K562 (cell line): ENCODE measurements around the gene CPM. TPM values are rescaled to one million over a fixed set of nuclear protein-coding genes. Genes with fewer than 3 reads are reported as not detected.

Source experiments
- ATAC-seq: fragments of 200-7000 bp; cut with Tn5 transposase; 3 replicates; pipeline ENCODE4 v1.9.1; 2020; ENCODE audit warnings: moderate library complexity
- BruUV-seq: library from RNA; stranded (reverse); fragments of 400-500 nt; replicated peaks from 2 replicates; lab custom pipeline; 2021; lab: Mats Ljungman, UMichigan
- CTCF ChIA-PET: fragments of 300-600 bp; formaldehyde crosslinking; extraction: SDS; loops from one replicate; lab custom pipeline; 2021; ENCODE audit warnings: low intra/inter-chr PET ratio; lab: Yijun Ruan, JAX
- POLR2A ChIA-PET: fragments of 300-600, 350-650 bp; sonication (Branson Sonifier 250); formaldehyde crosslinking; extraction: SDS; loops from one replicate; lab custom pipeline; 2021; ENCODE audit warnings: antibody characterized with exemption, inconsistent platforms; lab: Yijun Ruan, JAX
- DNase-seq, 4 experiments: peaks; one replicate each; pipeline versions ENCODE4 v3.0.0 to v3.0.0-alpha.2; 2011 to 2018; ENCODE audit warnings: low spot score in 3 of 4, mixed read lengths in 3 of 4; ENCODE audit errors: extremely low read depth in 1 of 4
- FAIRE-seq: peaks from 2 replicates; lab custom pipeline; 2011; peaks lifted over from hg19 to GRCh38; lab: Jason Lieb, UNC
- H2AFZ ChIP-seq: 2 replicates; pipeline ENCODE4 v1.6.0; 2011; ENCODE audit warnings: low read depth, low read length, control low read depth, inconsistent platforms
- H3K27ac ChIP-seq: fragments of 200-600 bp; 3 replicates; pipeline ENCODE4 v1.8.0; 2011; ENCODE audit warnings: low read depth, mild to moderate bottlenecking, control low read depth, inconsistent platforms, low read length, moderate library complexity, mixed read lengths; ENCODE audit errors: extremely low read depth
- H3K27me3 ChIP-seq, 2 experiments: fragments of 300-600 bp in 1 of 2; 2 replicates in 1 of 2; 3 replicates in 1 of 2; pipeline versions ENCODE4 v1.6.0 to v1.8.0; 2011; ENCODE audit warnings: inconsistent platforms in 2 of 2, low read length in 2 of 2, mild to moderate bottlenecking in 1 of 2, mixed read lengths in 1 of 2, moderate library complexity in 1 of 2; ENCODE audit not compliant: control insufficient read depth in 2 of 2, insufficient read depth in 2 of 2
- H3K36me3 ChIP-seq: fragments of 300-600 bp; 3 replicates; pipeline ENCODE4 v1.8.0; 2011; ENCODE audit warnings: mild to moderate bottlenecking, low read length, inconsistent platforms; ENCODE audit not compliant: control insufficient read depth, insufficient read depth
- H3K4me1 ChIP-seq, 2 experiments: fragments of 200-600 bp in 1 of 2; replicated peaks in 1 of 2; 2 replicates in 1 of 2; 3 replicates in 1 of 2; pipeline versions ENCODE4 v1.5.1 to v1.8.0; 2011; ENCODE audit warnings: inconsistent platforms in 2 of 2, low read length in 2 of 2, mild to moderate bottlenecking in 1 of 2, mixed read lengths in 1 of 2, moderate library complexity in 1 of 2; ENCODE audit not compliant: control insufficient read depth in 2 of 2, insufficient read depth in 2 of 2
- H3K4me2 ChIP-seq: 2 replicates; pipeline ENCODE4 v1.6.1; 2011; ENCODE audit warnings: low read length, control low read depth, inconsistent platforms, mixed read lengths; ENCODE audit not compliant: insufficient read depth
- H3K4me3 ChIP-seq: fragments of 200-600 bp; sonication (generic), shearing (Covaris generic); 2 replicates; pipeline ENCODE4 v1.5.1; 2016; ENCODE audit warnings: control low read depth, inconsistent platforms
- H3K79me2 ChIP-seq: fragments of 200-600 bp; 3 replicates; pipeline ENCODE4 v1.8.0; 2011; ENCODE audit warnings: low read length, inconsistent platforms; ENCODE audit not compliant: control insufficient read depth, insufficient read depth
- H3K9ac ChIP-seq, 2 experiments: 2 replicates each; pipeline versions ENCODE4 v1.6.0 to v1.6.1; 2011; ENCODE audit warnings: low read depth in 2 of 2, low read length in 2 of 2, control low read depth in 1 of 2, inconsistent platforms in 1 of 2, mild to moderate bottlenecking in 1 of 2, mixed read lengths in 1 of 2; ENCODE audit not compliant: insufficient read depth in 1 of 2
- H3K9me1 ChIP-seq: one replicate; pipeline ENCODE4 v1.6.0; 2011; ENCODE audit warnings: inconsistent platforms, mild to moderate bottlenecking, low read length, moderate library complexity; ENCODE audit not compliant: control insufficient read depth, insufficient read depth
- H3K9me3 ChIP-seq: replicated peaks from 2 replicates; pipeline ENCODE4 v1.5.1; 2011; ENCODE audit warnings: low read depth, low read length, inconsistent platforms; ENCODE audit not compliant: control insufficient read depth, insufficient read depth
- H4K20me1 ChIP-seq: replicated peaks from 2 replicates; pipeline ENCODE4 v1.6.1; 2011; ENCODE audit warnings: low read length, inconsistent platforms, mixed read lengths; ENCODE audit not compliant: control insufficient read depth, insufficient read depth
- CTCFL ChIP-seq: IDR thresholded peaks from 2 replicates; pipeline ENCODE4 v1.6.1; 2011; ENCODE audit warnings: borderline replicate concordance, low read depth, mild to moderate bottlenecking, moderate library complexity, low read length; ENCODE audit not compliant: insufficient read depth, poor library complexity, severe bottlenecking
- GABPB2 ChIP-seq: fragments of 250-450 bp; sonication (Bioruptor Pico); conservative IDR thresholded peaks from 2 replicates; pipeline ENCODE4 v1.5.1; 2021; ENCODE audit warnings: mild to moderate bottlenecking
- HNRNPUL1 ChIP-seq: fragments of 200-400 bp; formaldehyde crosslinking; IDR thresholded peaks from 2 replicates; pipeline ENCODE4 v1.6.1; 2017; ENCODE audit warnings: low read length
- KHSRP ChIP-seq: fragments of 450-650 bp; IDR thresholded peaks from 2 replicates; pipeline ENCODE4 v1.6.1; 2017
- SP1 ChIP-seq: sonication (generic); formaldehyde crosslinking; IDR thresholded peaks from 2 replicates; pipeline ENCODE4 v1.8.1; 2022; ENCODE audit warnings: mild to moderate bottlenecking, missing genetic modification reagents
- SRF ChIP-seq, 2 experiments: fragments of 250-450, 450-650 bp in 1 of 2; sonication (Bioruptor Pico) in 1 of 2; sonication (generic) in 1 of 2; formaldehyde crosslinking; IDR thresholded peaks; 2 replicates each; pipeline versions ENCODE4 v1.5.0 to v1.5.1; 2020 to 2022; ENCODE audit warnings: mild to moderate bottlenecking in 1 of 2, missing genetic modification reagents in 1 of 2
- TAL1 ChIP-seq: fragments of 450-650 bp; IDR thresholded peaks from 2 replicates; pipeline ENCODE4 v1.6.1; 2016; ENCODE audit warnings: mild to moderate bottlenecking
- ZNF232 ChIP-seq: sonication (generic); formaldehyde crosslinking; IDR thresholded peaks from 2 replicates; pipeline ENCODE4 v1.8.0; 2022; ENCODE audit warnings: mild to moderate bottlenecking, missing genetic modification reagents
- ZNF280B ChIP-seq: fragments of 250-450 bp; sonication (Bioruptor Pico); IDR thresholded peaks from 2 replicates; pipeline ENCODE4 v1.5.1; 2021; ENCODE audit warnings: mild to moderate bottlenecking
- ZNF407 ChIP-seq: fragments of 450-650 bp; IDR thresholded peaks from 2 replicates; pipeline ENCODE4 v1.6.1; 2016; ENCODE audit warnings: low read depth
- WGBS: fragments of 100-300 bp; shearing (Covaris generic); methylation state at CpG from one replicate; pipeline ENCODE4 v1.1.6; 2016; ENCODE audit warnings: low coverage, mixed read lengths; ENCODE audit not compliant: insufficient coverage; ENCODE audit errors: missing lambda C conversion rate; 5-methylcytosine and 5-hydroxymethylcytosine counted together
- in situ Hi-C: fragments of 300-500 bp; cut with MboI; formaldehyde crosslinking; loops from 4 replicates; pipeline ENCODE4 v1.15.0; 2018; ENCODE audit warnings: inconsistent platforms, mixed read lengths
- intact Hi-C: fragments of 100-400 bp; cut with micrococcal nuclease; formaldehyde crosslinking; loops from 2 replicates; pipeline ENCODE4 v1.14.2; 2022
- polyA plus RNA-seq, 8 experiments: library from polyadenylated mRNA; depleted of rRNA in 4 of 8; stranded (reverse) in 5 of 8; unstranded in 3 of 8; fragments of >200 nt; fragmentation: Nextera tagmentation in 2 of 8; fragmentation: Illumina TruSeq in 1 of 8; extraction: Ambion mirVana in 2 of 8; extraction: Trizol in 1 of 8; gene quantifications; 2 replicates each; pipeline versions ENCODE4 v1.2.1 to v1.2.3, GENCODE V29; 2011 to 2014; ENCODE audit warnings: inconsistent platforms in 1 of 8, missing spikeins in 1 of 8
- total RNA-seq, 7 experiments: library from RNA; depleted of rRNA in 6 of 7; stranded (reverse); fragments of >200 nt in 6 of 7; fragmentation: Illumina TruSeq in 2 of 7; extraction: Trizol in 2 of 7; gene quantifications; 2 replicates each; pipeline versions ENCODE4 v1.2.1 to v1.2.3, GENCODE V29; 2011 to 2021; ENCODE audit warnings: low replicate concordance in 1 of 7

Gene CPM
- total and polyA plus RNA-seq, 9 of the 15 experiments (the other 6 are each of a cell fraction or from before 2014, with no cell fraction given) = 0.31 TPM; not detected in 8

GRCh38 chr12:68828672-68829068, 104.3 kb downstream of the CPM start:
- Histone ChIP-seq H3K36me3 (peaks cover 92% of the 10 kb centered on the region), H3K9me1 (no peaks in the 10 kb centered on the region), H3K27ac (no peak overlapping the region), H3K27me3 (no peaks in the 10 kb centered on the region), H3K9ac (no peak overlapping the region), H3K4me3 (no peak overlapping the region), H3K9me3 (no peaks in the 10 kb centered on the region), H2AFZ (no peak overlapping the region), H3K4me1 (no peaks in the 10 kb centered on the region), H4K20me1 (no peaks in the 10 kb centered on the region; the same call in 1 of the 2 replicates), H3K79me2 (peaks cover 13% of the 10 kb centered on the region; the same call in 2 of the 3 replicates), H3K4me2 (no peak overlapping the region)
- peak; percentile 48 for FAIRE-seq
- in situ Hi-C loops = no loop called here
- no peak for DNase-seq
- no peak for TF ChIP-seq CTCFL
- TF ChIP-seq TAL1 = no peak
- no peak for TF ChIP-seq SRF (CRISPR knock-in tag; IDR thresholded peaks at IDR 0.05)
- TF ChIP-seq ZNF407 = no peak
- TF ChIP-seq KHSRP = no peak
- no peak for TF ChIP-seq ZNF280B (CRISPR knock-in tag)
- TF ChIP-seq SP1 (CRISPR knock-in tag) = no peak
- no peak for TF ChIP-seq HNRNPUL1
- no peak for TF ChIP-seq ZNF232
- no peak for TF ChIP-seq GABPB2 (CRISPR knock-in tag)
- intact Hi-C loops = no loop called here
- 89% methylated on average over 7 of the region's 7 CpGs for WGBS
- ChIA-PET CTCF (no interaction called here), POLR2A (interaction anchor here (1.0 to 1.2 kb wide), 2 partner anchors 13 to 22 kb away, joined by 3 to 4 read pairs; no protein-coding TSS in a partner anchor)
- ATAC-seq = no peak
- no TSS peak for BruUV-seq
